Myometrial cell (primary cell): ENCODE results near the gene SLC46A3. TPM values are rescaled to one million over a fixed set of nuclear protein-coding genes. Genes with fewer than 3 reads are reported as not detected.

ENCODE experiments used
- total RNA-seq: library from RNA; depleted of rRNA; stranded (reverse); fragments of >200 nt; gene quantifications from 2 replicates; pipeline ENCODE4 v1.2.3, GENCODE V29; 2015

The SLC46A3 gene, protein sequence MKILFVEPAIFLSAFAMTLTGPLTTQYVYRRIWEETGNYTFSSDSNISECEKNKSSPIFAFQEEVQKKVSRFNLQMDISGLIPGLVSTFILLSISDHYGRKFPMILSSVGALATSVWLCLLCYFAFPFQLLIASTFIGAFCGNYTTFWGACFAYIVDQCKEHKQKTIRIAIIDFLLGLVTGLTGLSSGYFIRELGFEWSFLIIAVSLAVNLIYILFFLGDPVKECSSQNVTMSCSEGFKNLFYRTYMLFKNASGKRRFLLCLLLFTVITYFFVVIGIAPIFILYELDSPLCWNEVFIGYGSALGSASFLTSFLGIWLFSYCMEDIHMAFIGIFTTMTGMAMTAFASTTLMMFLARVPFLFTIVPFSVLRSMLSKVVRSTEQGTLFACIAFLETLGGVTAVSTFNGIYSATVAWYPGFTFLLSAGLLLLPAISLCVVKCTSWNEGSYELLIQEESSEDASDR
- 1.2 and 1.9 TPM in 2 replicates for total RNA-seq

DNA sequence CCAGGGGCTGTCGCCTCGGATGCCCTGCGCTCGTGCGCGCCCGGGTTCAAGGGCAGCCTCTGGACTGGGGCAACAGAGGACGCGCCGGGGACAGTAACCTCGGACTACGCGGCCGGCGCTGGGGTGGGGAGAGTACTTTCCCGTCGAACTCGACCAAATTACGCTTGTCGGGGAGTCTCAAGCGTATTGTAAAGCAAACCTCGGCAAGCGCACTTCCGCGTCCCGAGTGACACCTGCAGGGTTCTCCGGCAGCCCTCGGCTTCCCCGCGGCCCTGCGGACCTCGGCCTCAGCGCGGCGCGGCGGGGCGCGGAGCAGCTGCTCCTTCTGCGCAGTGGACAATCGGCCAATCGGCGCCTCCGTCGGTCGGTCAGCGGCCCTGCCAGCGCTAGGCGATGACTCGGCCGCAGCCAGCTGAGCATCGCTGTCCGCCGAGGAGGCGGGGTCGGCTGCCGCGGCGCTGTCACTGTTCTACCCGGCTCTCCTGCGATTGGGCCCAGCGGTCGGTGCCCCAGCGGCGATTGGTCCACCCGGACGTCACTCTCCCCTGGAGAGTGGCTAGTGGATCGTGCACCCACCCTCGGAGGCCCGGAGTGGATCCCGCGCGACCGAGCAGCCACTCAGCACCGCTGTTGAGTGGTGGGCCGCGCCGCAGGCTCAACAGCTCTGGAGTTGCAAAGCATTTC lies at the start of gene SLC46A3:
Gene SLC46A3, minus strand, starts transcription at position 428 of the 684 bp plus-strand sequence. CDS start 972 bp downstream, outside the sequence.

DNA sequence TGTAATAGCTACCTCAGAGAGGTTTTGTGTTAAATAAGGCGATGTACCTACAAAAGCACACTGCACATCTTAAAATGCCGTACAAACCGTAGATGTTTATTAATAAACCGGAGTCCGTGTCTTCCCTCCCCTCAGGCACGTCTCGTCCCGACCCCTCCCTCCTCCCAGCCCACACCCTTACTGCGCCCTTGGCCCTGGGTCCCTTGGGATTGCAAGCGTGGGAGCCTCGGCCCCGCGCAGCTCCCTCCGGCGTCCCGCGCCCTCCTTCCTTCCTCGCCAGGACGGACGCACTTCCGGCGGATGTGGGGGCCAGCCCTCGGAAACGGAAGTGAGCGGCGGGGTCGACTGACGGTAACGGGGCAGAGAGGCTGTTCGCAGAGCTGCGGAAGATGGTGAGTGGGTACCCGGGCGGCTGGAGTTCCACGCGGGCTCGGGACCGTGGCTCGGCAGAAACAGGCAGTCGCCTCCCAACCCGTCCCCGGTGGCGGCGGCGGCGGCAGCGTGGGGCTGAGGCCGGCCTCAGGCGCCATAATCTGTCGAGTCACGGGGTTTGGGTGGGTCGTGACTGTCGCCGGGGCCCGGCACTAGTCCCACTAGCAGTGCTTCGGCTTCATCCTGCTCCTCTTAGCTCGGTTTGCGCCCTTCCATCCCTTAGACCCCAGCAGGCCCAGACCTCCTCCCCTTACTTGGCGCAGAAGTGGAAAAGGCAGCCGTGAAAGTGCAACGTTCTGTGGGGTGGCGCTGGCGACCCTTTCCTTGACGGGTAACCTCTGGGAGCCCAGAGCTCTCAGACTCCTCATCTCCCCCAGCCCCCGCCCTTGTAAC lies 59.8 kb downstream of the SLC46A3 start, which contains the start of gene POMP:
Gene POMP, plus strand, starts transcription at position 335 of the 825 bp plus-strand sequence. Its CDS starts 55 bp downstream, at position 390.

Other genes with a start within 250 kb of the SLC46A3 start
- gene FLT1, start 223.8 kb downstream of the SLC46A3 start, total RNA-seq, result 5.2 and 9.4 TPM in 2 replicates
- gene POMP, start 59.8 kb downstream of the SLC46A3 start, total RNA-seq, result 119 and 180 TPM in 2 replicates
- not detected in 2 replicates for gene MTUS2, start 101.4 kb upstream of the SLC46A3 start, total RNA-seq